GM18951 (cell line): ENCODE data around the gene GUCA1A.
"Not testable (repeated sequence)": the region's sequence is repeated elsewhere in the genome, so short reads cannot be mapped to it uniquely, and the experiment has no call there.

ENCODE experiments used
- POLR2A ChIP-seq: IDR thresholded peaks from 4 replicates; pipeline ENCODE4 v1.6.1; 2011; ENCODE audit warnings: mild to moderate bottlenecking; ENCODE audit not compliant: insufficient read length, insufficient read depth; ENCODE audit errors: extremely low read depth
- in situ Hi-C: fragments of 300-500 bp; cut with MboI; formaldehyde crosslinking; loops from one replicate; pipeline ENCODE4 v1.12.0; 2022; ENCODE audit warnings: low sequenced_read_pairs, mixed read lengths, inconsistent platforms; ENCODE audit not compliant: unreplicated experiment

Gene GUCA1A

DNA sequence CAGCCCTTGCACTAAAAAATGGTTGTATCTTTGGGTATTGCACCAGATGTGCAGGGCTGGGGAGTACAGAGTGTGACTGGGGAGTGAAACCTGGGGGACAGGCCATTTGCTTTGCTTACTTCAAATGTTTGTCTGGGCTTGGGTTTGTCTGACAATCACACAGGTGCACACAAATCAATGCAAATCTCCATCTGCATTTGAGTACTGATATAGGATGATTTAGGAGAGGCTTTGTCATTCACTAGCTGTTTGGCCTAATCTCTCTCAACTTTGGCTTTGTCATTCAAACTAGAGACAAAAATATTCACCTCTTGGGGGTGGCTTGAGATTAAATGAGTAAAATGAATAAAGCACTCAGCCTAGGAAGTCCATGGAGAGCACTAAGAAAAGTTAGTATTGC is 3.8 kb downstream of the GUCA1A start:
- no peak for TF ChIP-seq POLR2A
- in situ Hi-C loops, result no loop called here

DNA sequence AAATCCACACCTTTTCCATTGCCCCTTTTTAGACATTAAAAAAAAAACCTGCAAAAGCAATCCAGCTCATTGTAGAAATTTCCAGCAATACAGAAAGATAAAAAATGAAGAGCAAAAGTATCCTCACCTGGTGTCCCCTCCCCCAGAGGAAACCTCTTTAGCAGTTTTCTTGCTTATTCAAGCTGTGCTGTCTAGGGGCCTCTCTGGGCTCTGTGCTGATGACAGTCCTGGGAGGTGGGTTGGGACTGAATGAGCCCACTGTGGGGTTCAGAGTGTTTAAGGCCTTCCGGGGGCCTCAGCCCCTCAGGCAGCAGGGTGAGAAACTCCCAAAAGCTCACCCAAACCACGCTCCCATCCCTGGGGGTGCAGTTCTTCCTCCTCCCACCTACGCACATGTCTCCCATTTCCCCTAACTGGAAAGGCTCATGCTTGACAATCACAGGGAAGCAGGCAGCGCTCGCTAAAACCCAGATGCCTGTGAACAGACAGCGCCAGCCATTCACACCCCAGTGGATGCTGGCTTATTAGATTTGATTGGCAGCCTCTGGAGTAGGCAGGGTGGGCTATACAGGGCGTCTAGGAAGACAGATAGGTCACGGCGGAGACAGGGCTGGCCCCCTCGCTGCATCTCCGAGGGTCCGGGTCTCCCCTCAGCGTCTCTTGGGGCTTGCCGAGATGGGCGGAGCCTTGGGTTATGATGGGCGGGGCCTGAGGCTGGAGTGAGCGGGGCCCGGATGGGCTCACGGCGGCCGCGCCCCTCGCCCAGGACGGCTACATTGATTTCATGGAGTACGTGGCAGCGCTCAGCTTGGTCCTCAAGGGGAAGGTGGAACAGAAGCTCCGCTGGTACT is 4.6 kb downstream of the GUCA1A start:
- TF ChIP-seq POLR2A, result no peak
- in situ Hi-C loops, result no loop called here

DNA sequence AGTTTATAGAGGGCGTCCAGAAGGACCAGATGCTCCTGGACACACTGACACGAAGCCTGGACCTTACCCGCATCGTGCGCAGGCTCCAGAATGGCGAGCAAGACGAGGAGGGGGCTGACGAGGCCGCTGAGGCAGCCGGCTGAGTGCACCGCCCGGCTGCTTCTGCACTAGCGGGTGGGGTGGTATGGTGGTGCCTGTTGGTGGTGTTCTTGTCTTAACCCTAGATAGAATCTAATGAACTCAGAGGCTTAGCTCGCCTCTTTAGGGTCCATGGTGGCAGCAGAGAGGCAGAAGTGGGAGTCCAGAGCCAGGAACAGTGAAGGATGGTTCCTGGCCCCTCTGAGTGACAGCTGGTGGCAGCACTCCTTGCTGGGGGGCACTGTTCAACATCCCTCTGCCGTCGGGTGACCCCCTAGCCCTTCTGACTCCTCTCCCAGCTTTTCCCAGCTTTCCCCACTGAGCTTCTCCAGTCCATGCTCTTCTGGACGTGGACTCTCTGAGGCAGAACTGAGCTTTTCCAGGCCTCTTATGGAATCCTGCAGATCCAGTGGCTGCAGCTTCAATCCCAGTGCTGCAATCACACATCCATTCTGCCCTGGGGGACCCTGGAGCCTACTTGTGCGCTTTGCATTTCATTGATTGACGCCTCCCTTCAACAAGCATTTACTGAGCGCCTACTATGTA is 6.2 kb downstream of the GUCA1A start:
- TF ChIP-seq POLR2A, result no peak
- in situ Hi-C loops, result no loop called here

DNA sequence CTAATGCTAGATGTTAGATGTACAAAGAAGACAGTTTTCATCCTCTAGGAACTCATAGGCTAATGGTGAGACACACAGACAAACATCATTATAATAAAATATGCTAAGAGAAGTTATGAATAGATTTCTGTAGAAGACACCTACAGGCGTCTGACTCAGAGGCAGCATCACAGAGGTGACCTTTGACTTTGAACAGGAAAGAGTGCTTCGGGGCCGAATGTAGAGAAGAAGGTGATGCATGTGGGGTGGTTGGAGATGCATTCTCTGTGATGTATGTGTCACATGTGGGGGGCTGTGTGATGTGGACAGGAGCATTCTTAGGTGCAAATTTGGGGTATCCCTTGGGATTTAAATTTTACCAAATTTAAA is 6.8 kb downstream of the GUCA1A start:
- in situ Hi-C loops, result no loop called here
- no peak for TF ChIP-seq POLR2A

DNA sequence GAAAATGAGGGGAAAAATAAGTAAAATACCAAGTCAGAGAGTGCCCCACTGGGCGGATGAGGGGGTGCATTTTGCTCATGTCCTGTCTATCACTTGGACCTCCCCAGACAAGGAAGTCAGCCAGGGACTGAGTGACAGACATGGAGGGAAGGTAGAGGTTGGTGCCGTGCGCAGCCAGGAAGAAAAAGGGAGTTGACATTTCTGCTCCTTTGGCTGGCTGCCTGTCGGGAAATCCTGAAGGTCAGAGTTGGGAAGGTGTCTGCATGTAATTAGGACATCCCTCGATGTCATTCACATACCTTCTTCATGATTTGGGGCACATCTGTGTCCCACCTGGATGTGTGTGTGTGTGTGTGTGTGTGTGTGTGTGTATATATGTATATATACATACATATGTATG is 8.9 kb downstream of the GUCA1A start:
- in situ Hi-C loops, result no loop called here
- TF ChIP-seq POLR2A, result no peak

DNA sequence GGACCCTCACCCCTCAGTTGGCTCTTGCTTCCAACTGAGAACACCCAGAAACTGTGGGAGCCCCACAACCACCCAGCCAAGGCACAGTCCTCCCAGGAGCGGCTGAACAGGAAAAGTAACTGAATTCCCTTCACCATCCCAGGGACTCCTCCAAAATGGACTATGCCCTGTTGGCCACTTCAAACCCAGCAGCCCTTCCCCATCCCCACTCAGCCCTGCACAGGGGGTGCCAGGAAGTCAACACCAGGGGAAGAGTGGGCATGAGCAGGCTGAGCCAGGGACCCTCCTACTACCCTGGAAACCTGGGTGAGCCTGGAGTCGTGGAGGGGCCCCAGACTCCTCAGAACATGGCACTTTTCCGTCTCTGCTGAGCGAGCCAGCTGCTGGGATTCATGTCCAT is 11.3 kb downstream of the GUCA1A start:
- TF ChIP-seq POLR2A, result no peak
- in situ Hi-C loops, result no loop called here

DNA sequence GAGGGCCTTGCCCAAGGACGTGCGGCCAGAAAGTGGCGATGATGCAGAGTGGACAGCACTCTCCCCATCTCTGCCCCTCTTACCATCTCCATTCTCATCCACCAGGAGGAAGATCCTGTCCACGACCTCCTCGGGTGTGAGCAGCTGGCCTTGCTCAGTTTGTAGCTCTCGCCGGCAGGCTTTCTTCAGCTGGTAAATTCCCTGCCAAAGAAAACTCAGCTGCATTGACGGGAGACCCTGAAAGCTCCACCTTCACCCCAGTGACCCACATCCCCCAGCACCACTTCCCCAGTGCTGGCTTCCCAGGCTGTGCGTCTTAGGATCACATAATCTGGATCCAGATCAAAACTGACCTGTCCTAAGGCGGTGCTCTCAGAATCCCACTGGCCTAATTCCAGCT is 12.4 kb downstream of the GUCA1A start:
- in situ Hi-C loops, result no loop called here
- no peak for TF ChIP-seq POLR2A

DNA sequence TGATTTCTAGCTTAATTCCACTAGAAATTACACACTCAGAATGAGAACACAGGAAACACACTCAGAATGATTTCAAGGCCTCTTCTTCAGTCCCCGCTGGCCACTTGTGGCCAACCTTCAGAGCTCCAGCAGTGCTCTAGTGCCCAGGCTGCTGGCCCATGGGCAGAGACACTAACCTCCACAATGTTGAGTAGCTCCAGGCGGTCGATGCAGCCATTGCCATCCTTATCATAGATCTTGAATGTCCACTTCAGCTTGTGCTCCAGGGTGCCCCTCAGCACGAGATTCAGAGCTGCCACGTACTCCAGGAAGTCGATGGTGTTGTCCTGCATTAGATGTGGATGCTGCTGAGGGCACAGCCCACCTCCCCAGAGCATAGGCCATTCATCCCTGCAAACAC is 15.2 kb downstream of the GUCA1A start:
- no peak for TF ChIP-seq POLR2A
- in situ Hi-C loops, result no loop called here

DNA sequence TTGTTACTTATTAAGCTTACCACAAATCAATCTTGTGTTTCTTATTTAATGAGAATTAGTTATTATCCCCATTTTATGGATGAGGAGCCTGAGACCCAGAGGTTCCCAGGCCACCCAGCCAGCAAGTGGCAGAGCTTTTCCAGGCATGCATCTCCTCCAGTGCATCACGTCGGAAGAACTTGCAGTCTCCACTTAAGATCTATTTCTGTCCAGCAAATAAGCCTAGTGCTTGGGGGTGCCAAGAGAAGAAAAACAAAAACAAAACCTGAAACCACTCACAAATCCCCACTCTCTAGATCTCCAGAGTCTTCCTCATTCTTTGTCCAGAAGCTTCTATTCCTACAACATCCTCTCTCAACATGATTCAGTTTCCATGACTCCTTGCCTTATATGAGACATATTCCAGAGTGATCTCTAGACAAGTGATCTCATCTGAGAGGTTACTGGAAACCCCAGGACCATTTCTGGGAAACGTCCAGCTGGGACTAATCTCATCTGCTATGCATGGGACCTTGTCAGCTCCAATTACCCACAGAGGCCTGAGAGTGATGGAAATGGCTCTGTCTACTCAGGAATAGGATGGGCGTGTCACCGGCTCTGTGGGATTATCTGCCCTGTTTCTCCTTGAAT is 17.5 kb downstream of the GUCA1A start:
- no peak for TF ChIP-seq POLR2A
- in situ Hi-C loops, result no loop called here

DNA sequence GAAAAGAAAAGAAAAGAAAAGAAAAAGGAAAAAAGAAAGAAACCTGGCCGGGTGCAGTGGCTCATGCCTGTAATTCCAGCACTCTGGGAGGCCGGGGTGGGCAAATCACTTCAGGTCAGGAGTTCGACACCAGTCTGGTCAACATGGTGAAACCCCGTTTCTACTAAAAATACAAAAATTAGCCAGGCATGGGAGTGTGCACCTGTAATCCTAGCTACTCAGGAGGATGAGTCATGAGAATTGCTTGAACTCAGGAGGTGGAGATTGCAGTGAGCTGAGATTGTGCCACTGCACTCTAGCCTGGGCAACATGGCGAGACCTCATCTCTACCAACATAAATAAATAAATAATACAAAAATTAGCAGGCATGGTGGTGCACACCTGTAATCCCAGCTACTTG is 19.2 kb downstream of the GUCA1A start:
- in situ Hi-C loops, result not testable (repeated sequence)

DNA sequence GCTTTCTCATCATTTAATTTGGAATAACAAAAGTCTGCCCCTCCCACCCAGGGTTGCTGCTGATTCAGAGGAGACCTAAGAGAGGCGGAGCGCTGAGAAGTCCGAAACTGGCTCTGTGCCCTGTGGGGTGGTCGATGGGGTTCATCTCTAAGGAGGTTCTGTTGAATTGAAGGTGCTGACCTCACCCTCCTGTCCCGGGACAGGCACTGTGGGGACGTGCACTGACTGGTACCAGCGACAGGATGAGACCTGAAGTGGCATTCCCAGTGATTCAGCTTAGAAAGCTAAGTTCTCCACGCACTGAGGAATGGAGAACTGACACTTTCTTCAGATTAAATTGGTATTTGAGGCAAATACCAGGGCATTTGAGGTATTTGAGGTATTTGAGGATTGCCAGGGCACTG is 20.3 kb downstream of the GUCA1A start:
- TF ChIP-seq POLR2A, result no peak
- in situ Hi-C loops, result no loop called here

DNA sequence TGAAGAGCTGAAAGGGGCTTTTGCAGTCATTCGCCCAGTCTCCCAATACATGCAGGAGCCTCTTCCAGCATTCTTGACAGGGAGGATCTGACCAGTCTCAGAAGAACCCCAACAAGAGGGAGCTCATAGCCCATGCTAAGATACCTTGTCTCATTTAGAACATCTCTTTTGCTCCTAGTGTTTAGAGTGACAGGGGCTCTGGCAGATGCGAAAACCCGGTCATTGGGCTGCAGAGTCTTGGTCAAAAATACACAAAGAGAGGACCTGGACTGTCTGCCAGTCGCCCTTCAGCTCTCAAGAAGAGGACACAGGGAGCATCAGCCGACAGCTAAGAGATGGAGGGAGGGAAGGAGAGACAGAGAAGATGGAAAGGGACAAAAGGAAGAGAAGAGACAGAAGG is 20.9 kb downstream of the GUCA1A start:
- no peak for TF ChIP-seq POLR2A
- in situ Hi-C loops, result no loop called here

DNA sequence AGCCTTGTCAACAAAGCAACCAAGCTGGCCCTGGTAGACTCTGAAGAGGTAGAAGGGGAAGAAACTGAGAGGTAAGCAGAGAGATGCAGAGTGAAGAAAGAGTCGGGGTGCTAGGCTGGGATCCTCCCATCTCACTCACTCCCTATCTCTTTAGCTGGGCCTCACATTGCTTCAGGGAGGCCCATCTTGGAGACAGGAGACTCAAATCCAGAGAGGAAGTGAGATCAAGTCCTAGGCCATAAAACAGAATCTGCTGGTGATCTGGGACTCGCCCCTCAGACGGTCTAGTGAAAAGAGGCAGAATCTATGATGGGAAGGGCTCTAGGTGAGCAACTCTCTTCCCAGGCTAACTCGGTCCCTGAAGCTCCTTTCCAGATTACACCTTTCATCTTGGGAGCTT is 22.3 kb downstream of the GUCA1A start:
- no peak for TF ChIP-seq POLR2A
- in situ Hi-C loops, result no loop called here

DNA sequence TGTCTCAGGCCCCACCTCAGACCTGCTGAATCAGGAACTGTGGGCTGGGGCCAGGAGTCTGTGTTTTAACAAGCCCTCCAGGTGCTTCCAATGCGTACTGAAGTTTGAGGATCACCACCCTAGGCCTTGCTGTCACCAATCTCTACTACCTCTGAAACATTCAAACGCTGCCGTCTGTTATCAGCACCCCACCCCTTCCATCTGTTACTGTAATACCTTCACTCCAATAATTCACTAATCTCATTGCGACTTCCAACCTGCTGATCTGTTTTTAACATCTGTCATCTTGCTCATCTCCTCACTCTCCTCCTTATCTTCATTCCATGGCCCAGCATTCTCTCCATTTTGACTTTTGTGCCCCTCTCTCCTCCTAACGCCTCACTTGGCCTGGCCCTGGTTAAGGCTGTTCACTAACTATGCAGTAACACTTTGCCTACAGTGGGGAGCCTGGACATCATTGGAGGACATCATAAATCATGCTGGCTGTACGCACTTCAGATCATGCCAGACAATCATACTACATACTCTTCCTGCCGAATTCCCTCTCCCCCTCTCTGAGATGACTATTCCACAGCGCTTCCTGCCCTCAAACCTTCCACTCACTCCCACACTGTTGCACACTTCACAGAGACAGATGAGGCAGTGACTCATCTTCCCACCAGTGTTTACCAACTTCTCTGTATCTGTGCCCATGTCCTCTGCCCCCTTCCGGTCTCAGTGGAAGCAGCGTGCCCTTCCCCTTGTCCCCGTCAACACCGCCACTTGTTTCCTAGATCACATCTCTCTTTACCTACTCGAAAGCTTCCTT is 24.6 kb downstream of the GUCA1A start:
- TF ChIP-seq POLR2A, result no peak
- in situ Hi-C loops, result no loop called here
